Endothelial cell (in vitro differentiated cells): Measurements from ENCODE around the gene TENM4. TPM values are rescaled to one million over a fixed set of nuclear protein-coding genes. Genes with fewer than 3 reads are reported as not detected.

ENCODE experiments used
- DNase-seq: peaks from one replicate; pipeline ENCODE4 v3.0.0; 2021; ENCODE audit warnings: low spot score
- H3K27ac Mint-ChIP-seq: one replicate; pipeline ENCODE4 v1.8.0; 2021; ENCODE audit warnings: mixed read lengths, inconsistent platforms; ENCODE audit not compliant: unreplicated experiment
- H3K27me3 Mint-ChIP-seq: one replicate; pipeline ENCODE4 v1.8.0; 2021; ENCODE audit warnings: mild to moderate bottlenecking, moderate library complexity, mixed read lengths, inconsistent platforms; ENCODE audit not compliant: unreplicated experiment
- H3K36me3 Mint-ChIP-seq: one replicate; pipeline ENCODE4 v1.8.0; 2021; ENCODE audit warnings: mild to moderate bottlenecking, low read depth, mixed read lengths, inconsistent platforms; ENCODE audit not compliant: unreplicated experiment
- H3K4me1 Mint-ChIP-seq: one replicate; pipeline ENCODE4 v1.8.0; 2021; ENCODE audit warnings: mild to moderate bottlenecking, mixed read lengths, inconsistent platforms; ENCODE audit not compliant: unreplicated experiment
- H3K4me3 Mint-ChIP-seq: one replicate; pipeline ENCODE4 v1.8.0; 2021; ENCODE audit warnings: mild to moderate bottlenecking, mixed read lengths, inconsistent platforms; ENCODE audit not compliant: unreplicated experiment
- H3K9me3 Mint-ChIP-seq: one replicate; pipeline ENCODE4 v1.8.0; 2021; ENCODE audit warnings: mixed read lengths, inconsistent platforms; ENCODE audit not compliant: unreplicated experiment
- CTCF ChIP-seq: fragments of 200-600 bp; sonication (generic); IDR thresholded peaks from one replicate; pipeline ENCODE4 v1.5.0; 2021; ENCODE audit warnings: antibody characterized with exemption; ENCODE audit not compliant: unreplicated experiment
- total RNA-seq: library from RNA; stranded (reverse); fragmentation: NEBNext Ultra II Directional; extraction: Animal tissue kit (Norgen Biotek cat#: 25700); gene quantifications from one replicate; pipeline ENCODE4 v1.2.1, GENCODE V29; 2021; ENCODE audit not compliant: unreplicated experiment

The TENM4 gene
- total RNA-seq, 1 donor from 2014 or later: 1.8 TPM

DNA sequence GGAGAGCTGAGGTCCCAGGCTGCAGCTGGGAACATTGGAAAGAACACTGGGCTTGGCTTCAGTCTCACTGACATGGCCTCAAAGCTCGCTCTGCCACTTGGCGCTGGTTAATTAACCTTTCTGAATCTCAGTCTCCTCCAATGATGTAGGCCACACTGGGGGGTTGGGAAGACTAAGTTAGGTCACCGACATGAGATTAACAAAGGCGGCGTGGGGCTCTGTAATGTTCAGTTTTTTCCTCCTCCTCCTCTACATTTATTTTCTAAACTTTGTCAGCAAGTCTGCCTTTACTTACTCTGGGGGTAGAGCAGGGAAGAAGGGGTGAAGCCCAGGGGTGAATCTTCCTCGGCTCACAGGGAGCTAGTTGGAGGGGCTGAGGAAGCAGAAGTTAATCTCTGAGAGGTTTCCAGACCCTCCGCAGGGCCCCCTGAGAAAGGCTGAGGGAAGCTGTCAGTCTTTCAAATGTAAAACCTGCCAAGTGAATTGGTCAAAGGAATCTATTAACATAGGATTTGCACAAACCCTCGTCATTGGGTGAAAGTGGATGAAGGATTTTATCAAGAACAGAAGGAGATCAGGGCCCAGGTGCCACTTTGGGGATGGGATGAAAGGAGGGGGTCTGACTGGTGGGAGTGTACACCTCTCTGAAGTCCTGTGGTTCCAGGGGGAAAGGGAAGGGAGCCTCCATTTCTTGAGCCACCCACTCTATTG, 32.1 kb upstream of the TENM4 start:
- DNase-seq: no peak
- Mint-ChIP-seq H3K27me3 (peaks cover 2% of the 10 kb centered on the region), H3K36me3 (peaks cover 4% of the 10 kb centered on the region), H3K4me3 (no peak overlapping the region), H3K4me1 (no peaks in the 10 kb centered on the region), H3K27ac (no peak overlapping the region), H3K9me3 (no peaks in the 10 kb centered on the region)
- no peak for TF ChIP-seq CTCF

DNA sequence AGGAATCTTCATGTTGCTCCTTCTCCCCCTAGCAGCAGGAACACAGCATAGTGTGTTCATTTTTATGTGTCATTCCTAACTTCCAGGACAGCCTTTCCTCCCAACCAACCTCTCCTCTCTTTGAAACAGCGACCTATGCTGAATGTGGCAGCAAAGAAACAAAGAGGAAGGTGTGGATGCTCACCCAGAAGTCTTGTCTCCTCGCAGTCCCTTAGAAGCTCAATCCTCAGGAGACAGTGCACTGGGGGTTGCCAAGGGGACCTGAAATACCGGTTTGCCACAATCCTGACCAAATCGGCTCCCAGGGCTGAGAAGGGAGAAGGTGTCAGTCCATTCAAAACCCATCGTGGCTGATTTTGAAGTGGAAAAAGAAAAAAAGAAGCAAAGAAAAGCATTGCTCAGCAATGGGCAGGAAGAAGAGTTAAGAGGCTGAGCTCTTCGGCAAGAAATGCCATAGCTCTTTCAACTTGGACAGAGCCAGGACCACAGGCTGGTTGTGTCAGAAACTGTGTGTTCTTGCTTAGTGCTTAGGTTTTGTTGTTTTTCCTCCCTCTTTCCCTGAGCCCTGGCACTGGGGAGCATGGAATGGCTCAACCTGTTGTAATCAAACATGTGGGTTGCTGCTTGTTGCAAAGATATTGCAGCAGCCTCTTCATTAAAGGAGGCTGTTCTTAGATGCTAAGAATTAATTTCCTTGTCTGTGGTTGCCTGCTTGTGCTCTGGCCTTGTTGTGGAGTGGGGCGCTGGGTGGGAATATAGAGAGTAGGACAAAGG, 30.4 kb upstream of the TENM4 start:
- no peaks in the 10 kb centered on the region for H3K9me3 Mint-ChIP-seq
- H3K27me3 Mint-ChIP-seq: peaks cover 2% of the 10 kb centered on the region
- no peak overlapping the region for H3K27ac Mint-ChIP-seq
- no peak for DNase-seq
- TF ChIP-seq CTCF: no peak
- no peaks in the 10 kb centered on the region for H3K4me1 Mint-ChIP-seq
- H3K36me3 Mint-ChIP-seq: peaks cover 4% of the 10 kb centered on the region
- no peak overlapping the region for H3K4me3 Mint-ChIP-seq

- no peaks in the 10 kb centered on the region for H3K9me3 Mint-ChIP-seq
- H3K4me3 Mint-ChIP-seq: no peak overlapping the region
- H3K4me1 Mint-ChIP-seq: no peaks in the 10 kb centered on the region
- no peak overlapping the region for H3K27ac Mint-ChIP-seq
- H3K27me3 Mint-ChIP-seq: peaks cover 2% of the 10 kb centered on the region
- no peak for TF ChIP-seq CTCF
- no peak for DNase-seq
- peaks cover 4% of the 10 kb centered on the region for H3K36me3 Mint-ChIP-seq
These were observed 29.3 kb upstream of the TENM4 start for GRCh38 chr11:79470161-79470560.

- Mint-ChIP-seq H3K27me3 (peaks cover 2% of the 10 kb centered on the region), H3K4me3 (no peak overlapping the region), H3K9me3 (no peaks in the 10 kb centered on the region), H3K36me3 (no peaks in the 10 kb centered on the region), H3K4me1 (no peaks in the 10 kb centered on the region), H3K27ac (no peak overlapping the region)
- no peak for TF ChIP-seq CTCF
- DNase-seq: no peak
These were observed 26.9 kb upstream of the TENM4 start for GRCh38 chr11:79467761-79468160.

DNA sequence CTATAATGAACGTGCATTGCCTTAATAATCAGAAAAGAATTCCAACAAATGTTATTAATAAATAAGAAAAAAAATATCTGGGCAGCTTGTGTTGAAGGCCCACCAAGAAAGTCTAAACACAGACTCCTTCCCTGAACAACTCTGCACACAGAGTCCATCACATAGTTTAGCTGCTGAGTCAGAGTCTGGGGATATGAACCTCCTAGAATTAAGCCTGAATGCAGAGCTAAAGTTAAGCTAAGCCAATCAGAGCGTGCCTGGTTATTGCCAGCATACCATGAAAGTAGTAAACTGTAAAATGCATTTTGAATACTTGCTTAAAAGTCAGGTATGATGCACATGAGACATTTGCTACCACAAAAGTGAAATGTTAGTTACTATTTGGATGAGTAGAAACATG, 25.6 kb upstream of the TENM4 start:
- Mint-ChIP-seq H3K4me1 (no peaks in the 10 kb centered on the region), H3K27me3 (no peaks in the 10 kb centered on the region), H3K36me3 (no peaks in the 10 kb centered on the region), H3K27ac (no peak overlapping the region), H3K9me3 (no peaks in the 10 kb centered on the region), H3K4me3 (no peak overlapping the region)
- TF ChIP-seq CTCF: no peak
- no peak for DNase-seq
